Measurements from ENCODE around the gene CDHR5.

GRCh38 chr11:662689-663274, 38.0 kb upstream of the CDHR5 start:
- TF ChIP-seq POLR2AphosphoS5 (IDR thresholded peaks at IDR 0.05; ENCODE audit: low read depth, low read length) (no peak), POLR2A (IDR thresholded peaks at IDR 0.05; ENCODE audit: low read depth, low read length) (no peak), TAF1 (IDR thresholded peaks at IDR 0.05; ENCODE audit: borderline replicate concordance, low read depth, low read length) (no peak)
